GM12801 (cell line): ENCODE data around the gene PRSS33.

Experiments used
- TF ChIP-seq, protein P1 (sequence below): IDR thresholded peaks from one replicate; pipeline ENCODE4 v1.5.1; 2011; ENCODE audit warnings: control low read depth; ENCODE audit not compliant: insufficient read length; ENCODE audit errors: extremely low read depth

The PRSS33 gene

DNA sequence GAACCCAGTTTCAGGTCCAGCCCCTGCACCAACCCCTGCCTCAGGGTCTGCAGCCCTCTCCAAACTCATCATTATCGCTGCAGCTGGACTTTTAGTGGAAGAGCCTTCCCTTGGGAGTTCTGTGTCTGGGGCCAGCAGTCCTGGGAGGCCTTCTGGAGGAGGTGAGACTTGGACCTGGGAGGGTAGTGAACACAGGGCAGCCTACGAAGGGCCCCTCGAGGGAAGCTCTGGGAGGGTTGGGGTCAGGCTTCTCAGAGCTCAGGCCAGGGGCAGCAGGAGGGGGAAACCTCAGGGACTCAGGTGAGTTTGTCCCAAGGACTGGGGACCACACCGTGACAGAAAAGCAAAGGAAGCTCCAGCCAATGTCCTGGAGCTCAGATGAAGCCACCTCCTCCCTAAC, 46.2 kb downstream of the PRSS33 start:
- TF ChIP-seq, protein P1, sequence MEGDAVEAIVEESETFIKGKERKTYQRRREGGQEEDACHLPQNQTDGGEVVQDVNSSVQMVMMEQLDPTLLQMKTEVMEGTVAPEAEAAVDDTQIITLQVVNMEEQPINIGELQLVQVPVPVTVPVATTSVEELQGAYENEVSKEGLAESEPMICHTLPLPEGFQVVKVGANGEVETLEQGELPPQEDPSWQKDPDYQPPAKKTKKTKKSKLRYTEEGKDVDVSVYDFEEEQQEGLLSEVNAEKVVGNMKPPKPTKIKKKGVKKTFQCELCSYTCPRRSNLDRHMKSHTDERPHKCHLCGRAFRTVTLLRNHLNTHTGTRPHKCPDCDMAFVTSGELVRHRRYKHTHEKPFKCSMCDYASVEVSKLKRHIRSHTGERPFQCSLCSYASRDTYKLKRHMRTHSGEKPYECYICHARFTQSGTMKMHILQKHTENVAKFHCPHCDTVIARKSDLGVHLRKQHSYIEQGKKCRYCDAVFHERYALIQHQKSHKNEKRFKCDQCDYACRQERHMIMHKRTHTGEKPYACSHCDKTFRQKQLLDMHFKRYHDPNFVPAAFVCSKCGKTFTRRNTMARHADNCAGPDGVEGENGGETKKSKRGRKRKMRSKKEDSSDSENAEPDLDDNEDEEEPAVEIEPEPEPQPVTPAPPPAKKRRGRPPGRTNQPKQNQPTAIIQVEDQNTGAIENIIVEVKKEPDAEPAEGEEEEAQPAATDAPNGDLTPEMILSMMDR, result no peak

- TF ChIP-seq, protein P1, result no peak
Observed at GRCh38 chr16:2740476-2740875, 46.9 kb downstream of the PRSS33 start.

DNA sequence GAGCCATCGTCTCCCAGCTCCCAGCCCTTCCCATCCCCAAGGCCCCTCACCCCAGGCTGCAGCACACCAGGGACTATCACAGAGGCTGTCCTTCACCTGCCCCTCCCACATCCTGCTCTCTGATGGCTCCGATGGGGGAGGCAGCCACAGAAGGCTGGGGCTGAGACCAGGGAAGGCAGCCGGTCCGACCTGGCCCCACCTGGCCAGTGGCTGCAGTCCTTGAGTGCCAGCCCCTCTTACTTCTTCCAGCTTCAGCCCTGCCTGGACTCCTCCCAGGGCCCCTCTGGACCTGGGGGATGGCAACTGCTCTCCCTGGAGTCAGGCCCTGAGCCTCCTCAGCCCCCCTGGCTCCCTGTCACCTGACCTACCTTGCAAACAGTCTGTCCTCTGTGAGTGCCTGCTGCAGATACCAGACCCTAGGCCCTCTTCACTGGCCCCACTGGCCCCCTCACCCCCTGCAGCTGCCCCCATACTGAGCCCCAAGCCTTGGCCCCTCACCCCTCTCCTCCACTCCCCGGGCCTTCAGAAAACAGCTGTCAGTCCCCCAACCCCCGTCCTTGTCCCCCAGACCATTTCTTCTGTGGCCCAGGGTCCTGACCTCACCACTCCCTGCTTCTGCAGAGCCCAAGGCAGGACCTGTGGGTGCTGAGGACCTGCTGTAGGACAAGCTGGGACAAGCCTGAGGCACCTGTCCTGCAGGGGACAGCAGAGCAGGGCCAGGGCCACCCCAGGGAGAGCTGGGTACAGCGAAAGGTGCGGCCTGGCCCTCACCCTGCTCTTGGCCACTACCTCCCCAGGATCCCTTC, 47.5 kb downstream of the PRSS33 start:
- TF ChIP-seq, protein P1, result no peak

DNA sequence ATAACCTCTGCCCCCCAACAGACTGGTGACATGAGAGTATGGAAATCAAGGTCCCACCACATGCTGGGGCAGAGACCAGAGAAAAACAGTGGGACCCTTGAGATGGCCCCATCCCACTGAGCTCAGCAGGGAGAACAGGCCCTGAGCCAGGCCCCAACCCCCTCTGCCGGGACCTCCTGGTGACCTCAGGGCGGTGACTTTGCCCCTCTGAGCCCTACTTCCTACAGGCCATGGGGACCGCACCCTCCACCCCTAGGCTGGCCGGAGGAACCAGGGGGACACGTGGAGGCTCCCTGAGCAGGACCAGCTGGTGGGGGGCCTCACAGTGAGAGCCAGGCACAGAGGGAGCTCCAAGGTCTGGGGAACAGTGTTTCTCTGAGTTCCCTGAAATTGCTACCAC, 48.7 kb downstream of the PRSS33 start:
- TF ChIP-seq, protein P1, result no peak

DNA sequence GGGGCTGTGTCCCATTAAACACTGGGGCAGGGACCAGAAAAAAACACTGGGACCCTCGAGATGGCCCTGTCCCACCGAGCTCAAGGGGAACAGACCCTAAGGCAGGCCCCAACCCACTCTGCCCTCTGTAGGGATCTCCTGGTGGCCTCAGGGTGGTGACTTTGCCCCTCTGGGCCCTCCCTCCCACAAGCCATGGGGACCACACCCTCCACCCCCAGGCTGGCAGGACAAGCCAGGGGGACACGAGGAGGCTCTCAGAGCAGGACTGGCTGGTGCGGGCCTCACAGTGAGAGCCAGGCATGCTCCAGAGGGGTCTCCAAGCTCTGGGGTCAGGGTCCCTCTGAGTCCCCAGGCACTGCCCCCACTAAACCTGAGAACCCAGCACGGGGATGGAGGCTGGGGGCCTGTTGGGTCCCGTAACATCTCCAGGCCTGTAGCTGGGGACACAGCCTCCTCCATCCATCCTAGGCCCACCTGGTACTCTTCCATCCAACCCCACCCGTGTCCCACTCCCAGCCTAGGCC, 49.4 kb downstream of the PRSS33 start:
- TF ChIP-seq, protein P1, result no peak

GRCh38 chr16:2737238-2737605, 50.1 kb downstream of the PRSS33 start:
- TF ChIP-seq, protein P1, result no peak

GRCh38 chr16:2736476-2737237, 50.7 kb downstream of the PRSS33 start:
- TF ChIP-seq, protein P1, result no peak
